Measurements from ENCODE around the gene MTR.

Gene MTR

GRCh38 chr1:236864996-236865817 is 70.1 kb downstream of the MTR start:
- DNase-seq = no peak

GRCh38 chr1:236865818-236866155 is 70.7 kb downstream of the MTR start:
- no peak for DNase-seq

GRCh38 chr1:236868625-236869467 is 73.8 kb downstream of the MTR start:
- peak; percentile 41 to 69 for DNase-seq

GRCh38 chr1:236869911-236870310 is 74.8 kb downstream of the MTR start:
- no peak for DNase-seq

- DNase-seq = no peak
Observed at GRCh38 chr1:236870721-236871120, 75.6 kb downstream of the MTR start.

GRCh38 chr1:236872075-236872666 is 77.1 kb downstream of the MTR start:
- no peak for DNase-seq

- DNase-seq = no peak
Observed at GRCh38 chr1:236875975-236876374, 80.9 kb downstream of the MTR start.

- no peak for DNase-seq
Observed at GRCh38 chr1:236877661-236878060, 82.6 kb downstream of the MTR start.

GRCh38 chr1:236880209-236880608 is 85.1 kb downstream of the MTR start:
- DNase-seq = no peak

GRCh38 chr1:236882678-236883077 is 87.6 kb downstream of the MTR start:
- DNase-seq = no peak

- no peak for DNase-seq
Observed at GRCh38 chr1:236886199-236886598, 91.1 kb downstream of the MTR start.

GRCh38 chr1:236887081-236887480 is 92.0 kb downstream of the MTR start:
- no peak for DNase-seq

GRCh38 chr1:236888126-236888525 is 93.0 kb downstream of the MTR start:
- DNase-seq = peak in 1 of 2 experiments; percentile 14

GRCh38 chr1:236888903-236889302 is 93.8 kb downstream of the MTR start:
- peak in 1 of 2 experiments; percentile 65 for DNase-seq

- DNase-seq = no peak
Observed at GRCh38 chr1:236890152-236891056, 95.3 kb downstream of the MTR start.

- DNase-seq = no peak
Observed at GRCh38 chr1:236893626-236894545, 98.8 kb downstream of the MTR start.

- no peak for DNase-seq
Observed at GRCh38 chr1:236895665-236896387, 100.7 kb downstream of the MTR start.

- no peak for DNase-seq
Observed at GRCh38 chr1:236896716-236897115, 101.6 kb downstream of the MTR start.

- DNase-seq = no peak
Observed at GRCh38 chr1:236904892-236905741, 110.0 kb downstream of the MTR start.

- no peak for DNase-seq
Observed at GRCh38 chr1:236907205-236907604, 112.1 kb downstream of the MTR start.

All from NCI-H446 (cell line).